GM23248 (cell line): ENCODE measurements around the gene SPG7. TPM values are rescaled to one million over a fixed set of nuclear protein-coding genes. Genes with fewer than 3 reads are reported as not detected.
A peak's percentile ranks its signal among the peaks of the same experiment; 100 is the strongest.

ENCODE experiments used
- DNase-seq: peaks from one replicate; pipeline ENCODE4 v3.0.0-alpha.2; 2015
- H2AFZ ChIP-seq: fragments of 200-600 bp; sonication (generic); 2 replicates; pipeline ENCODE4 v1.6.1; 2016; ENCODE audit warnings: antibody characterized with exemption
- H3F3A ChIP-seq: fragments of 200-600 bp; sonication (generic); 2 replicates; pipeline ENCODE4 v1.6.1; 2016; ENCODE audit warnings: mild to moderate bottlenecking, antibody characterized with exemption, mixed run types; ENCODE audit not compliant: insufficient read depth
- H3K27ac ChIP-seq: fragments of 200-600 bp; sonication (generic); 2 replicates; pipeline ENCODE4 v1.5.1; 2016; ENCODE audit warnings: mild to moderate bottlenecking
- H3K27me3 ChIP-seq: fragments of 200-600 bp; sonication (generic); replicated peaks from 2 replicates; pipeline ENCODE4 v1.6.1; 2016; ENCODE audit warnings: mild to moderate bottlenecking; ENCODE audit not compliant: insufficient read depth
- H3K36me3 ChIP-seq: fragments of 200-600 bp; sonication (generic); 2 replicates; pipeline ENCODE4 v1.6.1; 2016; ENCODE audit warnings: low read depth, mild to moderate bottlenecking
- H3K4me1 ChIP-seq: fragments of 200-600 bp; sonication (generic); 2 replicates; pipeline ENCODE4 v1.6.1; 2016; ENCODE audit warnings: mild to moderate bottlenecking; ENCODE audit not compliant: insufficient read depth
- H3K4me2 ChIP-seq: fragments of 200-600 bp; sonication (generic); one replicate; pipeline ENCODE4 v1.6.1; 2016; ENCODE audit warnings: mild to moderate bottlenecking; ENCODE audit not compliant: unreplicated experiment
- H3K4me3 ChIP-seq: fragments of 200-600 bp; sonication (generic); 2 replicates; pipeline ENCODE4 v1.5.1; 2016; ENCODE audit warnings: mild to moderate bottlenecking
- H3K79me2 ChIP-seq: fragments of 200-600 bp; sonication (generic); 2 replicates; pipeline ENCODE4 v1.6.1; 2016; ENCODE audit warnings: mild to moderate bottlenecking; ENCODE audit not compliant: insufficient read depth
- H3K9ac ChIP-seq: fragments of 200-600 bp; sonication (generic); 2 replicates; pipeline ENCODE4 v1.6.1; 2016; ENCODE audit warnings: mild to moderate bottlenecking
- H3K9me2 ChIP-seq: fragments of 200-600 bp; sonication (generic); 2 replicates; pipeline ENCODE4 v1.6.1; 2016; ENCODE audit warnings: mixed run types, mild to moderate bottlenecking, moderate library complexity; ENCODE audit not compliant: insufficient read depth
- H3K9me3 ChIP-seq: fragments of 200-600 bp; sonication (generic); one replicate; pipeline ENCODE4 v1.6.1; 2017; ENCODE audit warnings: low read depth
- H4K20me1 ChIP-seq: fragments of 200-600 bp; sonication (generic); 2 replicates; pipeline ENCODE4 v1.6.0; 2016; ENCODE audit not compliant: insufficient read depth
- EZH2 ChIP-seq: fragments of 200-600 bp; sonication (generic); IDR thresholded peaks from 2 replicates; pipeline ENCODE4 v1.6.1; 2018; ENCODE audit warnings: antibody characterized with exemption, mild to moderate bottlenecking; ENCODE audit not compliant: insufficient read depth, poor library complexity, severe bottlenecking
- EZH2phosphoT487 ChIP-seq: fragments of 200-600 bp; sonication (generic); IDR thresholded peaks from 2 replicates; pipeline ENCODE4 v1.6.1; 2018; ENCODE audit warnings: antibody characterized with exemption, moderate library complexity, mild to moderate bottlenecking, low read depth; ENCODE audit not compliant: insufficient read depth
- WGBS, 2 experiments: methylation state at CpG; one replicate each; pipeline ENCODE4 v1.1.6; 2015 to 2017; ENCODE audit warnings: low lambda C conversion rate in 2 of 2, low coverage in 1 of 2; ENCODE audit errors: missing lambda C conversion rate in 2 of 2; 5-methylcytosine and 5-hydroxymethylcytosine counted together
- in situ Hi-C: fragments of 300-500 bp; cut with MboI; formaldehyde crosslinking; loops from 2 replicates; pipeline ENCODE4 v1.15.0; 2020
- polyA plus RNA-seq: library from polyadenylated mRNA; unstranded; fragments of >200 nt; fragmentation: Nextera tagmentation; extraction: Ambion mirVana; gene quantifications from 2 replicates; pipeline ENCODE4 v1.2.1, GENCODE V29; 2016
- total RNA-seq: library from RNA; depleted of rRNA; stranded (reverse); fragments of >200 nt; shearing (Covaris generic); gene quantifications from 2 replicates; pipeline ENCODE4 v1.2.3, GENCODE V29; 2014

Gene SPG7
- total and polyA plus RNA-seq, 2 experiments from 2014 or later, result 53.9 to 155 TPM

DNA sequence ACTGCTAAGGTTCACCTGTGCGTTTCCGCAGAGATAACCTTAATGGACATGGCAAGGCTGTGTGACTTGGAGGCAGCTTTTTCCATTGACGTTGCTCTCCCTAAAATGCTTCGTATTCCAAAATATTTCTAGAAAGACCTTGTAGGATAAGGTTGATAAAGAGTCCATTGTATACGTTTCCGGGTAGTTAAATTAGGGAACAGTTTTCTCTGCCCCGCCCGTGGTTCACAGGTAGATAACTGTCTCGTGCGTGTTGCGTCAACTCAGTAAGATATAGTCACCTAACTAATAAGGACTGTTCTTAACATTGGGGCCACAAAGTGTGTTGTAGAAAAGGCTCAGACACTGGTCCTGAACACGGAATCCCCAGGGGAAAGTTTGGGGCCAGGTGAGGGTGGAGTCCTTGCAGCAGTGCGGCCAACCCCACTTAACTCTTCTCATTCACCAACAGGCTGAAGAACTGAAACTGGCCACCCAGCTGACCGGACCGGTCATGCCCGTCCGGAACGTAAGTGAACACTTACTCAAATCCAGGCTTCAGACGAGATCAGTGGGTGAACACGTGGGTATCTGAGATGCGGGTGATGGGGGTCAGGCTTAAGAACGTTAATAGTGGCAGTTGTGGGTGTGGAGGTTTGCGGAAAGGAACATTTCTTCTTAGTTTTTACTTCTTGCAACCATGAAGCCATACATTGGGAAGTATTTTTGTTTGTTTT is 53.8 kb downstream of the SPG7 start:
- TF ChIP-seq EZH2phosphoT487 (no peak), EZH2 (no peak)
- peaks cover 33% of the 10 kb centered on the region for H4K20me1 ChIP-seq

GRCh38 chr16:89562939-89563338 is 54.7 kb downstream of the SPG7 start:
- no peak overlapping the region for H2AFZ ChIP-seq
- H3K4me2 ChIP-seq, result peak overlapping the region; percentile 93
- peak overlapping the region; percentile 96; the same call in 1 of the 2 replicates for H3K9ac ChIP-seq
- H3K4me1 ChIP-seq, result peaks cover 38% of the 10 kb centered on the region
- peaks cover 30% of the 10 kb centered on the region for H3K79me2 ChIP-seq
- in situ Hi-C loops, result no loop called here
- no peak overlapping the region for H3K27ac ChIP-seq
- TF ChIP-seq EZH2phosphoT487 (no peak), EZH2 (no peak)
- H3F3A ChIP-seq, result peaks cover 68% of the 10 kb centered on the region
- no peak for DNase-seq
- peak overlapping the region; percentile 84; the same call in 1 of the 2 replicates for H3K4me3 ChIP-seq
- 90 to 93% methylated on average over 11 to 12 of the region's 12 CpGs for WGBS, 2 experiments
- no peaks in the 10 kb centered on the region for H3K9me3 ChIP-seq
- H3K36me3 ChIP-seq, result peaks cover 36% of the 10 kb centered on the region
- no peaks in the 10 kb centered on the region for H3K27me3 ChIP-seq
- peaks cover 33% of the 10 kb centered on the region for H4K20me1 ChIP-seq
- H3K9me2 ChIP-seq, result no peaks in the 10 kb centered on the region

More for the DNA sequence above, 53.8 kb downstream of the SPG7 start:
- no peak overlapping the region for H3K27ac ChIP-seq
- DNase-seq, result no peak
- no peaks in the 10 kb centered on the region for H3K27me3 ChIP-seq
- H3F3A ChIP-seq, result peaks cover 68% of the 10 kb centered on the region
- in situ Hi-C loops, result no loop called here
- no peaks in the 10 kb centered on the region for H3K9me3 ChIP-seq
- H3K9ac ChIP-seq, result peak overlapping the region; percentile 96
- H3K4me2 ChIP-seq, result peak overlapping the region; percentile 93
- H3K79me2 ChIP-seq, result peaks cover 30% of the 10 kb centered on the region
- H3K4me1 ChIP-seq, result peaks cover 38% of the 10 kb centered on the region
- peaks cover 36% of the 10 kb centered on the region for H3K36me3 ChIP-seq
- WGBS, 2 experiments, result 64 to 67% methylated on average over 23 of the region's 23 CpGs
- H3K9me2 ChIP-seq, result no peaks in the 10 kb centered on the region
- H3K4me3 ChIP-seq, result peak overlapping the region; percentile 84
- no peak overlapping the region for H2AFZ ChIP-seq

DNA sequence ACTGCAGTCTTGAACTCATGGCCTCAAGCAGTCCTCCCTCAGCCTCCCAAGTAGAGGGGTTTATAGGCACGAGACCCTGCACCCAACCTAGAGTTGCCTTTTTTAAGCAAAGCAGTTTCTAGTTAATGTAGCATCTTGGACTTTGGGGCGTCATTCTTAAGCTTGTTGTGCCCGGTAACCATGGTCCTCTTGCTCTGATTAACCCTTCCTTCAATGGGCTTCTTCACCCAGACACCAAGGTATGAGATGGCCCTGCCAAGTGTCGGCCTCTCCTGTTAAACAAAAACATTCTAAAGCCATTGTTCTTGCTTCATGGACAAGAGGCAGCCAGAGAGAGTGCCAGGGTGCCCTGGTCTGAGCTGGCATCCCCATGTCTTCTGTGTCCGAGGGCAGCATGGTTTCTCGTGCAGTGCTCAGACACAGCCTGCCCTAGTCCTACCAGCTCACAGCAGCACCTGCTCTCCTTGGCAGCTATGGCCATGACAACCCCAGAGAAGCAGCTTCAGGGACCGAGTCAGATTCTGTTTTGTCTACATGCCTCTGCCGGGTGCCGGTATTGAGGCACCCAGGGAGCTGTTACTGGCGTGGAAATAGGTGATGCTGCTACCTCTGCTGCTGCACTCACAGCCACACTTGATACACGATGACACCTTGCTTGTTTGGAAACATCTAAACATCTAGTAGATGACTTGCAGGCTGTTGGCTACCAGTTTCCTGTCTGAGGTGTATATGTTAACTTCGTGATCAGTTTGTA is 55.6 kb downstream of the SPG7 start:
- no peak for DNase-seq
- Histone ChIP-seq H3K27me3 (no peaks in the 10 kb centered on the region), H3K79me2 (peaks cover 30% of the 10 kb centered on the region), H3K4me2 (peak overlapping the region; percentile 93), H3K9me3 (no peaks in the 10 kb centered on the region), H3K27ac (no peak overlapping the region), H3K9ac (peak overlapping the region; percentile 96), H4K20me1 (peaks cover 33% of the 10 kb centered on the region), H3F3A (peaks cover 64% of the 10 kb centered on the region), H3K4me1 (peaks cover 35% of the 10 kb centered on the region), H3K9me2 (no peaks in the 10 kb centered on the region), H3K4me3 (no peak overlapping the region), H3K36me3 (peaks cover 36% of the 10 kb centered on the region), H2AFZ (no peak overlapping the region)
- in situ Hi-C loops, result no loop called here
- TF ChIP-seq EZH2phosphoT487 (no peak), EZH2 (no peak)
- whole genome bisulfite sequencing, 2 experiments, result 46 to 47% methylated on average over 12 of the region's 12 CpGs

DNA sequence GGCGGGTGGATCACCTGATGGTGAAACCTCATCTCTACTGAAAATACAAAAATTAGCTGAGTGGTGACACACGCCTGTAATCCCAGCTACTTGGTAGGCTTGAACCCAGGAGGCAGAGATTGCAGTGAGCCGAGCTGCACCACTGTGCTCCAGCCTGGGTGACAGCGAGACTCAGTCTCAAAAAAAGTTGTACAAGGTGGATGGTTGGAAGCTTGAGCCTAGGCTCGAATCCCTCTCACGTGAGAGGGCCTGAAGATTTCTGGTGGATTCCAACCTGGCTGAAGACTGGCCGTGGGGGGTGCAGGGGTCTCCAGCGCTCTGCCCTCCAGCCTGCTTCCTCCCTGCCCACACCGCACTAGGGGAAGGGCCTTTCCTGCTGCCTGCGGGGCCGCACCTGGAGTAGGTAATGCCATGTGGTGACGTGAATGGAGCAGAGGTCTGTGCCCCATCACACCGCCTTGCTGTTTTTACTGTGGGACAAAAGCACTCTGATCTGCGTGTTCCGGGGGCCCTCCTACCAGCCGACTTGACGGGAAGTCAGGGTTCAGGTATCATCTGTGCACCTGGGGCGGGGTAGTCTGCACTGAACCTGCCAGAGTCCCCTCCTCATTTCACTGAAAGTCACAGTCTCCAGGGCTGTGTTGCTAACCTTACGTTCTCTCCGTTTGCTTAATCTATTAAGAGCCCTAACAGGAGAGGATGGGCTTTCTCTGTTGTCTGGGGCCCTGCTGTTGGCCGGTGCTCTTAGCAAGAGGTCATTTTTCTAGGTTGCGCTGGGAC is 56.5 kb downstream of the SPG7 start:
- peaks cover 58% of the 10 kb centered on the region for H3F3A ChIP-seq
- in situ Hi-C loops, result no loop called here
- H3K9me2 ChIP-seq, result no peaks in the 10 kb centered on the region
- H3K9me3 ChIP-seq, result no peaks in the 10 kb centered on the region
- H3K9ac ChIP-seq, result peak overlapping the region; percentile 96; the same call in 1 of the 2 replicates
- peaks cover 27% of the 10 kb centered on the region for H3K4me1 ChIP-seq
- no peak overlapping the region for H2AFZ ChIP-seq
- peaks cover 30% of the 10 kb centered on the region for H3K79me2 ChIP-seq
- H3K4me3 ChIP-seq, result no peak overlapping the region
- TF ChIP-seq EZH2phosphoT487 (no peak), EZH2 (no peak)
- no peaks in the 10 kb centered on the region for H3K27me3 ChIP-seq
- H4K20me1 ChIP-seq, result peaks cover 33% of the 10 kb centered on the region
- H3K36me3 ChIP-seq, result peaks cover 36% of the 10 kb centered on the region
- no peak overlapping the region for H3K27ac ChIP-seq
- 76 to 78% methylated on average over 22 of the region's 22 CpGs for WGBS, 2 experiments
- peak; percentile 29 for DNase-seq
- peak overlapping the region; percentile 60 for H3K4me2 ChIP-seq
